Activated CD4-positive, alpha-beta T cell treated with anti-CD3 and anti-CD28 coated beads, Interleukin-2, Interleukin-6, amounts not matched to agents 100 ng/mL and 50 ng/mL, durations not matched to agents 16 hours and 8 hours (primary cell): ENCODE results near the gene IFNA21.
A peak's percentile ranks its signal among the peaks of the same experiment; 100 is the strongest.
"Not testable (repeated sequence)": the region's sequence is repeated elsewhere in the genome, so short reads cannot be mapped to it uniquely, and the experiment has no call there.

Experiments
- DNase-seq: peaks from one replicate; pipeline ENCODE4 v3.0.0-alpha.2; 2020

IFNA21 gene

GRCh38 chr9:21166560-21166959 is at the start of gene IFNA21:
Gene IFNA21, minus strand, starts transcription at chr9:21166660. Its CDS starts 48 bp downstream, at chr9:21166612.
- DNase-seq, result not testable (repeated sequence)

DNA sequence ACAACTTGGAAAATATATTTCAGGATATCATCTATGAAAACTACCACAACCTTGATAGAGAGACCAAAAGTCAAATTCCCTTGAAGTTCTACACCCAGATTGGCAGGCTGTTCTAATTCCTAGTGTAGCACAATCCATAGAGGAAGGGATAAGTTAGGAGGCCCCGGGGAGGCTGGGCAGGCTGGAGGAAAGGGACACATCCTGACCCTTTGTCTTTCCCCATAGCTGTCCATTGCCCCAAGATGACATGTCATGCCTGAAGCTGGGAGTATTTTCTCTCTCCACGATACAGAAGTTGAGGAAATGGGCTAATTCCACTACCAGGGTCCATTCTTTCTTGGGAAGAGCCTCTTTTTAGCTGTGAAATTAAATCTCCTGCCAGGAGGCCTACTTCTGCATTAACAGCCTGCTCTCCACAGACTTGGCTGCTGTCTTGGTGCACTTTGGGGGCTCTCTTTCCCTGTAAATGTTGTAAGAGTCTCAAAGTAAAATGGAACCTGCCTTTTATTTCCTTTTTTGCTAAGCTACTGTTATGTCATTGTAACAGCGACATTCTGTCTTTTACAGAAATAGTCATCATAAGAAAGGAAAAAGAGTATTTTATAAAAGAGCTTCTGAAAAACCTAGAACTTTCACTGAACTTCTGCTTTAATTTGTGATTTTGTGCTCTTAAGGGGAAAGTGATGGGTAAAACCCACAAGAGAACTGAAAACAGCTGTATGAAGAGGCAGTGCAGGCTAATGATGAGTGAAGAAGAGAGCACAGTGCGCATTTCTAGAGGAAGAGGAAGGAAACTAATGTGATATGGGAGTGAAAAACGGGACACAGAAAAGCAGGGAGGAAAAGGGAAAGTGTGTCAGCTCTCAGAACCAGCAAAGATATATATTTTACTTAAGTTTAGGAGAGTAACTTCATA is 47.2 kb upstream of the IFNA21 start:
- peak; percentile 5 for DNase-seq

DNA sequence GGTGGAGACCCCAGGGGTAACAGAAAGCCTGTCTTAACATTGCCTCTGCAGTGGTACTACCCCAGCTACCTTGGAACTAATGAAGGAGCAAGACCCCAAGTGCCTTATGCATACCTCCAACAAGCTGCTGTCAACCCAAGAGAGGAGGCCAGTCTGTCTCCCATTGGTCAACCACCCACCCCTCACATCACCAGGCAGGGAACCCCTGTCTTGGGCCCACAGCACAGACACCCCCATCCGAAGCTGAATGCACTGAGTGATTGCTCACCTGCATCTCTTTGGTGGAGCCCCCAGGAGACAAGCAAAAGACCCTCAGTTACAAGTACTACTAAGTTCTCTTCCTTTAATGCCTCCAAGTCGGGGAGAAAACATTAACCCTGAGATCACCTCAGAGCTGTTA is 45.7 kb upstream of the IFNA21 start:
- DNase-seq, result not testable (repeated sequence)

- DNase-seq, result not testable (repeated sequence)
Observed at GRCh38 chr9:21210782-21211181, 44.3 kb upstream of the IFNA21 start.

DNA sequence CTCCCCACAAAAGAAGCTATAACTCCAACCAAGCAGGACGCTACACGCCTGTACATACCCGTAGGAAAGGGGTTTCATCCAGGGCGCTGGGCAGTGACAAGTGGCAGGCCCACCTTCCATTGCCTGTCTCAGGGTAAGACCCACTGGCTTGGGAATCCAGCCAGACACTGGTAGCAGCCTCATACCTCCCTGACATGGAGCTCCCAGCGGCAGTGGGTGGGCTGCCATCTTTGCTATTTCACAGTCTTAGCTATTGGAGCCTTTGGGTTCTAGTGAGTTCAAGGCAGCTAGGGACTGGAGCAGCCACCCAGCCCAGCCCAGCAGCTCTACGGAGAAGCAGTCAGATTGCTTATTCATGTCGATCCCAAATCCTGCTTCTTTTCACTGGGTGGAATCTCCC is 43.9 kb upstream of the IFNA21 start:
- no peak for DNase-seq

GRCh38 chr9:21207043-21207442 is 40.6 kb upstream of the IFNA21 start, which contains the start of gene IFNA10:
Gene IFNA10, minus strand, starts transcription at chr9:21207143. Its CDS starts 46 bp downstream, at chr9:21207097.
- not testable (repeated sequence) for DNase-seq

GRCh38 chr9:21205204-21205603 is 38.7 kb upstream of the IFNA21 start:
- peak; percentile 24 for DNase-seq

GRCh38 chr9:21202105-21202504 is 35.6 kb upstream of the IFNA21 start, which contains the start of gene IFNA7:
Gene IFNA7, minus strand, starts transcription at chr9:21202205. Its CDS starts 40 bp downstream, at chr9:21202165.
- not testable (repeated sequence) for DNase-seq

- DNase-seq, result peak; percentile 72
Observed at GRCh38 chr9:21194867-21195776, 28.7 kb upstream of the IFNA21 start.

DNA sequence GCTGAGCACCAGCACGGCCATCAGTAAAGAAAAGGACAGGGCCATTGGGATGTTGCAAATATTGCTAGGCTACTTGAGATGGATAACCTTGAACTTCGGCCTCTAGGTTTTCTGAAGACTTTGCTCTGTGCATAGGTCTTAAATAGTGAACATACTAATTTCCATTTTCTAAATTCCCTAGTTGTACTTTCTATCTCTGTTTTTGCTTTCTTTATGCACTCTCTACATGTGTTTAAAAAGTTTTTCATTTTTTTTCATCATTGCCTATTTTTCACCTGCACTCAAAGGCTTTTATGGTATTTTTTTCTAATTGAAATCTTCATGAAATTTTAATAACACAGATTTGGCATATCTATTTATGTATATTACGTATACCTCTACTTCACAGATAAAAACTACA is 21.0 kb upstream of the IFNA21 start, which contains the start of gene IFNA4:
Gene IFNA4 (minus strand): TSS at position 101 of the 400 bp plus-strand sequence. CDS start 56 bp downstream, at position 45.
- DNase-seq, result not testable (repeated sequence)

- DNase-seq, result peak; percentile 49
Observed at GRCh38 chr9:21182810-21183736, 16.6 kb upstream of the IFNA21 start.

DNA sequence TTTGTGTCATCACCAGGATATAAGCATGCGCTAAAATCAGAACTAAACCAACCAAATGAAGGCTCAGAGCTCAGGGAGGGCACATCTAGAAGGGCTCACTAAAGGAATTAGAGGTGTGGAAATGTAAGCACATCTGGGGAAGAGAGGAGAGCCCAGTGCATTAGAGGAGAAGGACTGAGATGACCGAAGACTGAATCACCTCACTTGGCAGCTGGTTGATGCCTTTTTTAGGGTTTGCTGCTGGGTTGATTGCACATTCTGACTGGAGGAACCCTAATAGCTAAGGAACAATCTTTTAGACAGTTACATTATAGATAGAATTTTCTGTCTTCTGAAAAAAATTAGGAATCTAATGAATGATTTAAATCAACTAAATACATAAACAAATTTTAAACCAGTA is 8.2 kb upstream of the IFNA21 start:
- DNase-seq, result no peak

DNA sequence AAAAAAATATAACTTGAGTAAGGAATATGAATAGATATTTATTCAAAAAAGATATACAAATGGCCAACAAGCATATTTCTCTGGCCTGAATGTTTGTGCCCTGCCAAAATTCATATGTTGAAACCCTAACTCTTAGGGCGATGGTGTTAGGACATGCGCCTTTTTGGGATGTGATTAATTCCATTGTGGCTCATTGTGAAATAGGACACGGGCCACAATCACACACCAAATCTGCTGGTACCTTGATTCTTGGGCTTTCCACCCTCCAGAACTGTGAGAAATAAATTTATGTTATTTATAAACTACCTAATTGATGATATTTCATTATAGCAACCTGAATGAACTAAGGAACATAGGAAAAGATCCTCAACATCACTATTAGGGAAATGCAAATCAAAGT is 5.7 kb upstream of the IFNA21 start:
- no peak for DNase-seq

DNA sequence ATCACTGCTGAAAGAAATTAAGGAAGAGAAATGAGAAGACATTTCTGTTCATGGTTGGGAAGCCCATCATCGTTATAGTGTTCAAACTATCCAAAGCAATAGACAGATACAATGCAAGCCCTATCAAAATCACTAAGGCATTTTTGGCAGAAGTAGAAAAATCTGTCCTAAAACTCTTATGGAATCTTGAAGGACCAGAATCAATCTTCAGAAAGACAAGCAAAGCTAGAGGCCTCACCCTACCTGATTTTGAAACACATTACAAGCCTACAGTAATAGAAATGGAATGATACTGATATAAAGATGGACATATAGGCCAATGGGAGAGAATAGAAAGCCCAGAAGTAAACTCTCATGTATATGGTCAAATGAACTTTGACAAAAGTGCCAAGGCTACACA is 4.9 kb upstream of the IFNA21 start:
- no peak for DNase-seq

DNA sequence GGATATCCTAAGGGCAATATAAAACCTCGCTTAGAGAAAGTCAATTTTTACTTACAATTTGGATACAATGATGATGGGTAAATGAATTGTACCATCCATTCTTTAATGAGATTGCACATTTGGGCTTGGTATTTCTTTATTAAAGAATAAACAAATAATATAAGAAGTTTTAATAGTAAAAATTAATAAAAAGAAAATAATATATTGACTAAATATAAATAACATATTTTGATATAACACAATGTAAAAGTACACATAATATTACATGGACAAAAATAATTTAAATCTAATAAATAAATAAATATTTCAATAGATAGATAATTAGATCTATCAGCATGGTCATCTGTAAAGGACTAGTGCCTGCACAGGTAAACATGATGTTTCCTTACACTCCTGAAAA is 944 bp downstream of the IFNA21 start:
- DNase-seq, result no peak

- DNase-seq, result peak; percentile 63
Observed at GRCh38 chr9:21160178-21160577, 6.3 kb downstream of the IFNA21 start.

DNA sequence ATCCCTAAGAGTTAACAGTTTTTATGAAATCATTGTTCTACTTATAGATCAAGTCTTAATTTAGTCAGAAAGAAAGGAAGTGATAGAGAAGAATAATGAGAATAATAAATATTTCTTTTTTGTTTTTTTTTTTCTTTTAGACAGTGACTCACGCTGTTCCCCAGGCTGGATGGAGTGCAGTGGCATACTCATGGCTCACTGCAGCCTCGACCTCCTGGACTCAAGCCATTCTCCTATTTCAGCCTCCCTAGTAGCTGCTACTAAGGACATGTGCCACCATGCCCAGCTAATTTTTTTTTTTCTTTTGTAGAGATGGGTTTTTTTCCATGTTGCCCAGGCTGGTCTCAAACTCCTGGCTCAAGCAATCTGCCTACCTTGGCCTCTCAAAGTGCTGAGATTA is 11.0 kb downstream of the IFNA21 start:
- DNase-seq, result no peak

DNA sequence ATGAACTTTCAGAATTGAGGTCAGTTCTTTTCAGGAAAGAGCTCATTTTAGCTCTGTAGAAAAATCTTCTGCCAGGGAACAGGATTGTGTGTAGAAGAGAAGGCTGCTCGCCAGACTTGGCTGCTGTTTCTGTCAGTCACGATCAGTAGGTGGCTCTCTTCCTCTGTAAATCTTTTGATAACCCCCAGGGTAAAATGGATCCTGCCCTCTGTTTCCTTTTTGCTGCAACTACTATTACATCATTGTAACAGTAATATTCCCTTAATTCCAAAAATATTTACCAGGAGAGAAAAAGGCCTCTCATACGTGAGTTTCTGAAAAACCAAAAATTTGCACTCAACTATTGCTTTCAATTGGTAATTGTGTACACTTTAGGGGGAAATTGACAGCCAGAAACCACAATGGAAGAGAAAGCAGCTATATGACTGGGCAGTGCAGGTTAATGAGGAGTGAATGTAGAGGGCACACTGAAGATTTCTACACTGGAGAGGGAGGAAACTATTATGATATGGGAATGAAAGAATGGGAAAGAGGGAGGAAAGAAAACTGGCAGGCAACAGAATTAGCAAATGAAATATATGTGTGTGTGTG is 12.3 kb downstream of the IFNA21 start:
- DNase-seq, result peak; percentile 36

- DNase-seq, result no peak
Observed at GRCh38 chr9:21153336-21154017, 13.0 kb downstream of the IFNA21 start.

DNA sequence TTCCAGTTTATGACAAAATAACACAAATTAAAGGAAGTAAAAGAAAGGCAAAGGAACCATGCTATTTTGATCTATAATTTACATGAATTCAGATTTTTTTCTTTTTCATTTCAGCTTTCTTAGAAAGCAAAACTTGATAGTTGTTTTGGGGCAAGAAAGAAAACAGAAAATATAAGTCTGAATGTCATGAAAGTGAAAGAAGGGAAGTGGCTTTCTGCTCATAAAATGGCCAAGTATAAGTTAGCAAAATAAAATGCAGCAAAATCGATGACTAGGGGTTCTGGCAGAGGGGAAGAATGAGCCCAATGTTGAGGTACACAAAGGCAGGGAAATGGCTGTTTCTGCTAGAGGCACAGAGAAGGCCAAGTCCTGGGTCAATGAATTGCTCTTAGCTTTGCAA is 21.9 kb downstream of the IFNA21 start:
- DNase-seq, result no peak

GRCh38 chr9:21141427-21141882 is 25.0 kb downstream of the IFNA21 start, which contains the start of gene IFNW1:
Gene IFNW1, minus strand, starts transcription at chr9:21141832. Its CDS starts 262 bp downstream, at chr9:21141570.
- DNase-seq, result no peak
